Measurements from ENCODE around the gene MRPL42.

- TF ChIP-seq POLR2A (IDR thresholded peaks at IDR 0.05) (peak in 1 of 4 donors; percentile 67), CTCF (IDR thresholded peaks at IDR 0.05) (peak; percentile 61 to 85 (median 72))
Observed at GRCh38 chr12:93467351-93468007, at the start of gene MRPL42.

All from esophagus squamous epithelium (tissue), 4 donors.